Subcutaneous adipose tissue (tissue), 4 donors: ENCODE measurements around the gene OR13H1. TPM values are rescaled to one million over a fixed set of nuclear protein-coding genes. Genes with fewer than 3 reads are reported as not detected.

Experiments
- total RNA-seq, 4 donors: library from RNA; depleted of rRNA; stranded (reverse); fragments of >200 nt; gene quantifications; one replicate each; pipeline ENCODE4 v1.1.0, GENCODE V29; 2016
- TF ChIP-seq, protein P1 (sequence below): fragments of 450-650 bp; IDR thresholded peaks from one replicate; pipeline ENCODE4 v1.5.1; 2016; ENCODE audit warnings: low read depth, mild to moderate bottlenecking, control low read depth, antibody characterized with exemption, moderate library complexity

Gene OR13H1
- total RNA-seq, 4 donors from 2014 or later, result not detected

DNA sequence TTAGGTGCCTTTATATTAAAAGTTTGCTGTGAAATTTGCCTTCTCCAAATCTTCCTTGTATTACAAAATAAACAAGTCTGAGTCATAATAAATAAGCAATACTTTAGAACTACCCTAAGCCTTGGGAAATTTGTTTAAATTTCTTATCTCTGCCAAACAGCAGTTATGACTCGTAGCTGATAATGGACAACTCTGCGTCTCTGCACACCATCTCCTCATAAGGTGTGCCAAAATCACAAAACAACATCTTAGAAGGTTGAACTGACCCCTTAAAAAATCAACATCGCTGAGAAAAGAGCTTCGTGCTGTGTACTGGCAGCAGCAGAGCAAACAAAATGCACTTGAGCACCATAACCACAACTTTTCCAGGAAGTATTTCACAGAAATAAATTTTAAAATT lies 22.0 kb downstream of the OR13H1 start:
- TF ChIP-seq, protein P1, sequence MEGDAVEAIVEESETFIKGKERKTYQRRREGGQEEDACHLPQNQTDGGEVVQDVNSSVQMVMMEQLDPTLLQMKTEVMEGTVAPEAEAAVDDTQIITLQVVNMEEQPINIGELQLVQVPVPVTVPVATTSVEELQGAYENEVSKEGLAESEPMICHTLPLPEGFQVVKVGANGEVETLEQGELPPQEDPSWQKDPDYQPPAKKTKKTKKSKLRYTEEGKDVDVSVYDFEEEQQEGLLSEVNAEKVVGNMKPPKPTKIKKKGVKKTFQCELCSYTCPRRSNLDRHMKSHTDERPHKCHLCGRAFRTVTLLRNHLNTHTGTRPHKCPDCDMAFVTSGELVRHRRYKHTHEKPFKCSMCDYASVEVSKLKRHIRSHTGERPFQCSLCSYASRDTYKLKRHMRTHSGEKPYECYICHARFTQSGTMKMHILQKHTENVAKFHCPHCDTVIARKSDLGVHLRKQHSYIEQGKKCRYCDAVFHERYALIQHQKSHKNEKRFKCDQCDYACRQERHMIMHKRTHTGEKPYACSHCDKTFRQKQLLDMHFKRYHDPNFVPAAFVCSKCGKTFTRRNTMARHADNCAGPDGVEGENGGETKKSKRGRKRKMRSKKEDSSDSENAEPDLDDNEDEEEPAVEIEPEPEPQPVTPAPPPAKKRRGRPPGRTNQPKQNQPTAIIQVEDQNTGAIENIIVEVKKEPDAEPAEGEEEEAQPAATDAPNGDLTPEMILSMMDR, result no peak

DNA sequence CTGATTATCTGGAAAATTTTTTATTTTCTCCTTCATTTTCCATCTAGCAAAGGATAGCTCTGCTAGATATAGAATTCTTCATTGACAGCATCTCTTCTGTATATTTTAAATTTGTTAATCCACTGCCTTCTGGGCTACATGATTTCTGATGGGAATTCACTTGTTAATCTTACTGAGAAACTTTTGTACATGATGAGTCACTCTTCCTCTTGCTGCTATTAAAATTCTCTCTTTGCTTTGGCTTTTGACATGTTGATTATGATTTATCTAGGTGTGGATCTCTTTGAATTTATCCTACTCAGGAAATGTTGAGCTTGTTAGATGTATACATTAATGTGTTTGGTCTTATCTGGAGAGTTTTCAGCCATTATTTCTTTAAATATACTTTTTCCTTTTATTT lies 27.5 kb downstream of the OR13H1 start:
- TF ChIP-seq, protein P1, result no peak

DNA sequence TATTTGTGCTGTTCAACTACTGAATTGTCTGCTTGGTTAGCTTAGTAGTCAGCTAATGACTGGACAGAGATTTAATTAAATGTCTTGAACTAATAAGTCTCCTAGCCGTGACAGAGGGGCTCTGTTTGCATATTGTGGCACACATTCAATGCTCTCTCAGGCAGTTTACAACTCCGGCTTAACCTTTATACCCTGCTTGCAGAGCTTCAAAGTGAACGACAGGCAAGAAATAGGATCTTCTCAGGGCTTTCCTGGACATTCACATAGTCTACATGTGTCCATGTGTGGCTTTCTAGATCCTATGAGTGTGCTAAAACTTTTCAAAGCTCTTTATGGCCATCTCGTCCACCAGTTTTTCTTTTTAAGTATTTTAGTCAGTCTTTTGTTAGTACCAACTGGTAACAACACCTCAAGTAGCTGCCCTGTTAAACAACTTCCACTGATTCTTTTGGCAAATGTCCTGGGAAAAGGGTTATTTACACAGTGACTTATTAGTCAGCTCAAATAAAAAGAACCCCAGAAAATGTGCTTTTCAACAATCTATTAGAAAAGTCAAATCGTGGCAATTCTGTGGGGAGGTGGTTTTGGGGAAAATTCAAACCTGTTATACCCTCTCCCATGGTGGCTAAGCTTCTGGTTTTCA lies 28.6 kb downstream of the OR13H1 start:
- TF ChIP-seq, protein P1, result no peak

DNA sequence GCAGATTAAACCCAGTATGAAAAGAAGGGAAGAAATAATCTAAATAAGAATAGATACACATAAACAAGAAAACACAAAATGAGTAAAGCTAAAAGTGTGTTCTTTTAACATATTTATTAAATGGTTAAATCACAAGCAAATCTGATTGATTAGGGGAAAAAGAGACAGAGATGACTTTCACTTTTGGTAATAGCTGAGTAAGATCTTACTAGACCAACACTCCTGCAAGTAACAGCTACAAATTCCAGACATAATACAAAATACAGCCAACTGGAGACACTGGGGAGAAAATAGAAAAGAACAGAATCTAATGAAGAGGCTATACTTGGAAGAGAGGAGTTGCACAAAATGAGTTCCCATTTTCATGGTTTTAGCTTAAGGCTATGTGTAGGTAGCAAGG lies 33.5 kb downstream of the OR13H1 start:
- TF ChIP-seq, protein P1, result no peak

DNA sequence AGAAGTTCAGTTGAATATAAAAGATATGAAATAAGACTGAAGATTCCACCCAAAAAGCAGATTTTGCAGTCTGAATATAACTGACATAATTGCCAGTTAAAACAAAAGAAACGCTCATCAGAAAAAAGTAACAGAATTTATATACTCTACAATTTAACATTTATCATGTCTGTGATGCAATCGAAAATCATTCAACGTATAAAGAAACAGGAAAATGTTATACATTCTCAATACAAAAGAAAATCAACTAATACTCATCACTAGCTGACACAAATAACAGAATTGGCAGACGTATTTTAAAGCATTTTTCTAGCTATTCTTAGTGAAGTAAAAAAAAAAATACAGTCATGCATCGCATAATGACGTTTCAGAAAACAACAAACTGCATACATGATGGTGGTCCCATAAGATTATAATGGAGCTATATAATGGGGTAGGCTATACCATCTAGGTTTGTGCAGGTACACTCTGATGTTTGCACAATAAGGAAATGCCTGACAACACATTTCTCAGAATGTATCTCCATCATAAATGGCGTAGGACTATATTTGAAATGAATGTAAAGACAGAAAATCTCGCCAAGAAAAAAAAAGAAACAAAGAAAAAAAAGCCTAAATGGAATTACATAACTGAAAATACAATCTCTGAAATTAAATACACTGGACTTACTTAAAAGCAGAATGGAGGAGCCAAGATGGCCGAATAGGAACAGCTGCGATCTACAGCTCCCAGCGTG lies 34.3 kb downstream of the OR13H1 start:
- TF ChIP-seq, protein P1, result no peak

DNA sequence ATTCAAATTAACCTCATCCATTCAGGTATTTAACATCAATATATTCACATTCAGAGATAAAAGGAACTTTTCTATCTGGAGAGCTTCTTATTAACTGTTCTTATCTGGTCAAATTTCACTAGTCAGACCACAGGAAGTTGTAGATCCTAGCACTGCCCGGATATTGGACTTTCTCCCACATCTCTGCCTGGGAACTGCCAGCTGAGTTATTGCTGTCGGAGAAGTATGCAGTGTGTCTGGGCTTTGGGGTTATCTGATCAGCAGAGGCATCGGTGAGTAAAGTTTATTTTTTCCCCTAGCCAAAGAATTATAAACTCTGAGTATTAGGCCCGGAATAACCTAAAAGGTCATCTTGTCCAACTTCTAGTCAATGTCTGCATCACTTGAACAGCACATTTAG lies 45.1 kb downstream of the OR13H1 start:
- TF ChIP-seq, protein P1, result no peak
